K562 (cell line): Measurements from ENCODE around the gene SLC5A10. TPM values are rescaled to one million over a fixed set of nuclear protein-coding genes. Genes with fewer than 3 reads are reported as not detected.

Source experiments
- ATAC-seq: fragments of 200-7000 bp; cut with Tn5 transposase; 3 replicates; pipeline ENCODE4 v1.9.1; 2020; ENCODE audit warnings: moderate library complexity
- BruUV-seq: library from RNA; stranded (reverse); fragments of 400-500 nt; replicated peaks from 2 replicates; lab custom pipeline; 2021; lab: Mats Ljungman, UMichigan
- CTCF ChIA-PET: fragments of 300-600 bp; formaldehyde crosslinking; extraction: SDS; loops from one replicate; lab custom pipeline; 2021; ENCODE audit warnings: low intra/inter-chr PET ratio; lab: Yijun Ruan, JAX
- POLR2A ChIA-PET: fragments of 300-600, 350-650 bp; sonication (Branson Sonifier 250); formaldehyde crosslinking; extraction: SDS; loops from one replicate; lab custom pipeline; 2021; ENCODE audit warnings: antibody characterized with exemption, inconsistent platforms; lab: Yijun Ruan, JAX
- DNase-seq, 4 experiments: peaks; one replicate each; pipeline versions ENCODE4 v3.0.0 to v3.0.0-alpha.2; 2011 to 2018; ENCODE audit warnings: low spot score in 3 of 4, mixed read lengths in 3 of 4; ENCODE audit errors: extremely low read depth in 1 of 4
- FAIRE-seq: peaks from 2 replicates; lab custom pipeline; 2011; peaks lifted over from hg19 to GRCh38; lab: Jason Lieb, UNC
- H2AFZ ChIP-seq: 2 replicates; pipeline ENCODE4 v1.6.0; 2011; ENCODE audit warnings: low read depth, low read length, control low read depth, inconsistent platforms
- H3K27ac ChIP-seq: fragments of 200-600 bp; 3 replicates; pipeline ENCODE4 v1.8.0; 2011; ENCODE audit warnings: low read depth, mild to moderate bottlenecking, control low read depth, inconsistent platforms, low read length, moderate library complexity, mixed read lengths; ENCODE audit errors: extremely low read depth
- H3K27me3 ChIP-seq, 2 experiments: fragments of 300-600 bp in 1 of 2; 2 replicates in 1 of 2; 3 replicates in 1 of 2; pipeline versions ENCODE4 v1.6.0 to v1.8.0; 2011; ENCODE audit warnings: inconsistent platforms in 2 of 2, low read length in 2 of 2, mild to moderate bottlenecking in 1 of 2, mixed read lengths in 1 of 2, moderate library complexity in 1 of 2; ENCODE audit not compliant: control insufficient read depth in 2 of 2, insufficient read depth in 2 of 2
- H3K36me3 ChIP-seq: fragments of 300-600 bp; 3 replicates; pipeline ENCODE4 v1.8.0; 2011; ENCODE audit warnings: mild to moderate bottlenecking, low read length, inconsistent platforms; ENCODE audit not compliant: control insufficient read depth, insufficient read depth
- H3K4me1 ChIP-seq, 2 experiments: fragments of 200-600 bp in 1 of 2; replicated peaks in 1 of 2; 2 replicates in 1 of 2; 3 replicates in 1 of 2; pipeline versions ENCODE4 v1.5.1 to v1.8.0; 2011; ENCODE audit warnings: inconsistent platforms in 2 of 2, low read length in 2 of 2, mild to moderate bottlenecking in 1 of 2, mixed read lengths in 1 of 2, moderate library complexity in 1 of 2; ENCODE audit not compliant: control insufficient read depth in 2 of 2, insufficient read depth in 2 of 2
- H3K4me2 ChIP-seq: 2 replicates; pipeline ENCODE4 v1.6.1; 2011; ENCODE audit warnings: low read length, control low read depth, inconsistent platforms, mixed read lengths; ENCODE audit not compliant: insufficient read depth
- H3K4me3 ChIP-seq: fragments of 200-600 bp; sonication (generic), shearing (Covaris generic); 2 replicates; pipeline ENCODE4 v1.5.1; 2016; ENCODE audit warnings: control low read depth, inconsistent platforms
- H3K79me2 ChIP-seq: fragments of 200-600 bp; 3 replicates; pipeline ENCODE4 v1.8.0; 2011; ENCODE audit warnings: low read length, inconsistent platforms; ENCODE audit not compliant: control insufficient read depth, insufficient read depth
- H3K9ac ChIP-seq, 2 experiments: 2 replicates each; pipeline versions ENCODE4 v1.6.0 to v1.6.1; 2011; ENCODE audit warnings: low read depth in 2 of 2, low read length in 2 of 2, control low read depth in 1 of 2, inconsistent platforms in 1 of 2, mild to moderate bottlenecking in 1 of 2, mixed read lengths in 1 of 2; ENCODE audit not compliant: insufficient read depth in 1 of 2
- H3K9me1 ChIP-seq: one replicate; pipeline ENCODE4 v1.6.0; 2011; ENCODE audit warnings: inconsistent platforms, mild to moderate bottlenecking, low read length, moderate library complexity; ENCODE audit not compliant: control insufficient read depth, insufficient read depth
- H3K9me3 ChIP-seq: replicated peaks from 2 replicates; pipeline ENCODE4 v1.5.1; 2011; ENCODE audit warnings: low read depth, low read length, inconsistent platforms; ENCODE audit not compliant: control insufficient read depth, insufficient read depth
- H4K20me1 ChIP-seq: replicated peaks from 2 replicates; pipeline ENCODE4 v1.6.1; 2011; ENCODE audit warnings: low read length, inconsistent platforms, mixed read lengths; ENCODE audit not compliant: control insufficient read depth, insufficient read depth
- CBX3 ChIP-seq, 2 experiments: IDR thresholded peaks; 1 replicate in 1 of 2; 2 replicates in 1 of 2; pipeline ENCODE4 v1.6.1; 2012; ENCODE audit warnings: inconsistent platforms in 2 of 2, low read length in 2 of 2, borderline replicate concordance in 1 of 2, control low read depth in 1 of 2
- CHD1 ChIP-seq: fragments of 200-600 bp; sonication (generic); IDR thresholded peaks from one replicate; pipeline ENCODE4 v1.6.1; 2012; ENCODE audit warnings: mild to moderate bottlenecking, moderate library complexity, low read length, inconsistent platforms
- DIDO1 ChIP-seq: fragments of 450-650 bp; IDR thresholded peaks from 2 replicates; pipeline ENCODE4 v1.6.1; 2016; ENCODE audit warnings: low read depth, missing biosample characterization, missing genetic modification characterization
- FIP1L1 ChIP-seq: fragments of 200-400 bp; formaldehyde crosslinking; IDR thresholded peaks from 2 replicates; pipeline ENCODE4 v1.6.1; 2018; ENCODE audit warnings: mild to moderate bottlenecking, low read depth, low read length; ENCODE audit not compliant: poor library complexity, severe bottlenecking
- MEIS2 ChIP-seq: fragments of 450-650 bp; IDR thresholded peaks from 2 replicates; pipeline ENCODE4 v1.6.1; 2014; ENCODE audit warnings: mild to moderate bottlenecking; ENCODE audit not compliant: partially characterized antibody
- NR1H2 ChIP-seq: sonication (generic); formaldehyde crosslinking; IDR thresholded peaks from 2 replicates; pipeline ENCODE4 v1.4.0; 2020; ENCODE audit warnings: mild to moderate bottlenecking, missing genetic modification reagents
- NR4A1 ChIP-seq, 2 experiments: fragments of 250-450 bp in 1 of 2; fragments of 450-650 bp in 1 of 2; sonication (Bioruptor Pico) in 1 of 2; IDR thresholded peaks; 2 replicates each; pipeline versions ENCODE4 v1.4.0 to v1.6.1; 2016 to 2020; ENCODE audit warnings: mild to moderate bottlenecking in 2 of 2, missing compliant biosample characterization in 1 of 2, missing genetic modification characterization in 1 of 2, moderate library complexity in 1 of 2
- SAP30 ChIP-seq: fragments of 200-600 bp; sonication (generic); IDR thresholded peaks from 2 replicates; pipeline ENCODE4 v1.6.1; 2012; ENCODE audit warnings: borderline replicate concordance, low read depth, mild to moderate bottlenecking, moderate library complexity, low read length, control low read depth, inconsistent platforms; ENCODE audit not compliant: insufficient read depth, poor library complexity, severe bottlenecking
- SMARCC2 ChIP-seq: fragments of 450-650 bp; IDR thresholded peaks from 2 replicates; pipeline ENCODE4 v1.6.1; 2017; ENCODE audit warnings: antibody characterized with exemption, moderate library complexity, mild to moderate bottlenecking, low read depth
- SRSF9 ChIP-seq: fragments of 200-400 bp; formaldehyde crosslinking; IDR thresholded peaks from 2 replicates; pipeline ENCODE4 v1.6.1; 2017; ENCODE audit warnings: low read depth, low read length, borderline replicate concordance
- XRCC4 ChIP-seq: IDR thresholded peaks from one replicate; pipeline ENCODE4 v1.6.1; 2011; ENCODE audit not compliant: insufficient read depth, insufficient read length; ENCODE audit errors: extremely low read depth
- ZNF507 ChIP-seq: conservative IDR thresholded peaks from 2 replicates; pipeline ENCODE4 v1.6.1; 2017; ENCODE audit warnings: missing genetic modification characterization, missing compliant biosample characterization
- ZNF584 ChIP-seq: fragments of 200-800 bp; sonication (Bioruptor generic); IDR thresholded peaks from 2 replicates; pipeline ENCODE4 v1.6.1; 2016; ENCODE audit warnings: low read depth, mild to moderate bottlenecking, missing genetic modification characterization, missing compliant biosample characterization
- WGBS: fragments of 100-300 bp; shearing (Covaris generic); methylation state at CpG from one replicate; pipeline ENCODE4 v1.1.6; 2016; ENCODE audit warnings: low coverage, mixed read lengths; ENCODE audit not compliant: insufficient coverage; ENCODE audit errors: missing lambda C conversion rate; 5-methylcytosine and 5-hydroxymethylcytosine counted together
- in situ Hi-C: fragments of 300-500 bp; cut with MboI; formaldehyde crosslinking; loops from 4 replicates; pipeline ENCODE4 v1.15.0; 2018; ENCODE audit warnings: inconsistent platforms, mixed read lengths
- intact Hi-C: fragments of 100-400 bp; cut with micrococcal nuclease; formaldehyde crosslinking; loops from 2 replicates; pipeline ENCODE4 v1.14.2; 2022
- polyA plus RNA-seq, 8 experiments: library from polyadenylated mRNA; depleted of rRNA in 4 of 8; stranded (reverse) in 5 of 8; unstranded in 3 of 8; fragments of >200 nt; fragmentation: Nextera tagmentation in 2 of 8; fragmentation: Illumina TruSeq in 1 of 8; extraction: Ambion mirVana in 2 of 8; extraction: Trizol in 1 of 8; gene quantifications; 2 replicates each; pipeline versions ENCODE4 v1.2.1 to v1.2.3, GENCODE V29; 2011 to 2014; ENCODE audit warnings: inconsistent platforms in 1 of 8, missing spikeins in 1 of 8
- total RNA-seq, 7 experiments: library from RNA; depleted of rRNA in 6 of 7; stranded (reverse); fragments of >200 nt in 6 of 7; fragmentation: Illumina TruSeq in 2 of 7; extraction: Trizol in 2 of 7; gene quantifications; 2 replicates each; pipeline versions ENCODE4 v1.2.1 to v1.2.3, GENCODE V29; 2011 to 2021; ENCODE audit warnings: low replicate concordance in 1 of 7
- TF ChIP-seq, protein P1 (sequence below), 3 experiments: fragments of 200-800 bp in 1 of 3; fragments of 250-450 bp in 1 of 3; fragments of 450-650 bp in 1 of 3; sonication (Bioruptor Pico) in 1 of 3; sonication (Bioruptor generic) in 1 of 3; formaldehyde crosslinking in 1 of 3; IDR thresholded peaks; 2 replicates each; pipeline versions ENCODE4 v1.6.1 to v1.8.0; 2016 to 2022; ENCODE audit warnings: mild to moderate bottlenecking in 2 of 3, missing genetic modification characterization in 2 of 3, missing compliant biosample characterization in 1 of 3, moderate library complexity in 1 of 3
- TF ChIP-seq, protein P2 (sequence below): fragments of 450-650 bp; conservative IDR thresholded peaks from 2 replicates; pipeline ENCODE4 v1.6.1; 2016; ENCODE audit warnings: missing genetic modification characterization, low read depth, mild to moderate bottlenecking, missing compliant biosample characterization, moderate library complexity
- TF ChIP-seq, protein P3 (sequence below), 2 experiments: fragments of 450-650 bp in 1 of 2; sonication (generic) in 1 of 2; formaldehyde crosslinking; conservative IDR thresholded peaks; 2 replicates each; pipeline versions ENCODE4 v1.4.0 to v1.8.1; 2020 to 2022; ENCODE audit warnings: mild to moderate bottlenecking in 1 of 2, missing genetic modification reagents in 1 of 2

The SLC5A10 gene
- total and polyA plus RNA-seq, 9 of the 15 experiments (the other 6 are each of a cell fraction or from before 2014, with no cell fraction given): 0.03 to 0.09 (median 0.03) TPM; not detected in 5

DNA sequence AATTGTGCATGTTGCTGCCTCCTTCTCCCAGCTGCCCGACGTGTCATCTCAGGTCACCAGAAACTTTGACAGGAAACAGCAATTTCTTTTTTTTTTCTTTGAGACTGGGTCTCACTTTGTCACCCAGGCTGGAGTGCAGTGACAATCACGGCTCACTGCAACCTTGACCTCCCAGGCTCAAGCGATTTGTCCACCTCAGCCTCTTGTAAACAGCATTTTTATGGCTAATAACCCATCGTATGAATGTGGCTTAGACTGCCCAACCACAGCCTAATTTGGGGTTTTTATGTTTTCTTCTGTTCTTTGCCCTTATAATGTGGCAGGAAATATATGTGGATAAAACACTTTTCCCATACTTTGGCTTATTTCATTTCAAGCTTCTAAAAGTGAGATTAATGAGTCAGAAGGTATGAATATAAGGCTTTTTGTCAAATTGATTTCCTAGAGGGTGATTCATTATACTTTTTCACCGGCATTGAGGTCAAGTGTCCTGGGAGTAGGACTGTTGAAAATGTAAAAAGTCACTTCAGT is 31.0 kb upstream of the SLC5A10 start:
- Histone ChIP-seq H3K4me1 (peaks cover 16 to 31% of the 10 kb centered on the region in 2 experiments; a peak in 4 of 5 replicates), H2AFZ (no peak overlapping the region), H3K27ac (no peak overlapping the region), H3K9ac (no peak overlapping the region), H3K9me1 (no peaks in the 10 kb centered on the region), H4K20me1 (no peaks in the 10 kb centered on the region), H3K79me2 (peaks cover 9% of the 10 kb centered on the region; the same call in 2 of the 3 replicates), H3K9me3 (no peaks in the 10 kb centered on the region), H3K4me2 (no peak overlapping the region), H3K27me3 (no peaks in the 10 kb centered on the region), H3K36me3 (peaks cover 20% of the 10 kb centered on the region), H3K4me3 (no peak overlapping the region)
- no peak for TF ChIP-seq SAP30
- no peak for TF ChIP-seq MEIS2
- TF ChIP-seq SRSF9: no peak
- TF ChIP-seq, protein P1, sequence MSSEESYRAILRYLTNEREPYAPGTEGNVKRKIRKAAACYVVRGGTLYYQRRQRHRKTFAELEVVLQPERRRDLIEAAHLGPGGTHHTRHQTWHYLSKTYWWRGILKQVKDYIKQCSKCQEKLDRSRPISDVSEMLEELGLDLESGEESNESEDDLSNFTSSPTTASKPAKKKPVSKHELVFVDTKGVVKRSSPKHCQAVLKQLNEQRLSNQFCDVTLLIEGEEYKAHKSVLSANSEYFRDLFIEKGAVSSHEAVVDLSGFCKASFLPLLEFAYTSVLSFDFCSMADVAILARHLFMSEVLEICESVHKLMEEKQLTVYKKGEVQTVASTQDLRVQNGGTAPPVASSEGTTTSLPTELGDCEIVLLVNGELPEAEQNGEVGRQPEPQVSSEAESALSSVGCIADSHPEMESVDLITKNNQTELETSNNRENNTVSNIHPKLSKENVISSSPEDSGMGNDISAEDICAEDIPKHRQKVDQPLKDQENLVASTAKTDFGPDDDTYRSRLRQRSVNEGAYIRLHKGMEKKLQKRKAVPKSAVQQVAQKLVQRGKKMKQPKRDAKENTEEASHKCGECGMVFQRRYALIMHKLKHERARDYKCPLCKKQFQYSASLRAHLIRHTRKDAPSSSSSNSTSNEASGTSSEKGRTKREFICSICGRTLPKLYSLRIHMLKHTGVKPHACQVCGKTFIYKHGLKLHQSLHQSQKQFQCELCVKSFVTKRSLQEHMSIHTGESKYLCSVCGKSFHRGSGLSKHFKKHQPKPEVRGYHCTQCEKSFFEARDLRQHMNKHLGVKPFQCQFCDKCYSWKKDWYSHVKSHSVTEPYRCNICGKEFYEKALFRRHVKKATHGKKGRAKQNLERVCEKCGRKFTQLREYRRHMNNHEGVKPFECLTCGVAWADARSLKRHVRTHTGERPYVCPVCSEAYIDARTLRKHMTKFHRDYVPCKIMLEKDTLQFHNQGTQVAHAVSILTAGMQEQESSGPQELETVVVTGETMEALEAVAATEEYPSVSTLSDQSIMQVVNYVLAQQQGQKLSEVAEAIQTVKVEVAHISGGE (CRISPR knock-in tag; IDR thresholded peaks at IDR 0.05): no peak
- no peak for TF ChIP-seq CBX3 (IDR thresholded peaks at IDR 0.05; ENCODE audit: borderline replicate concordance in 1 of 2, low read length in 2 of 2)
- TF ChIP-seq XRCC4: no peak
- TF ChIP-seq ZNF584 (CRISPR knock-in tag): no peak
- no peak for TF ChIP-seq NR1H2 (CRISPR knock-in tag)
- no peak for TF ChIP-seq CHD1
- TF ChIP-seq, protein P2, sequence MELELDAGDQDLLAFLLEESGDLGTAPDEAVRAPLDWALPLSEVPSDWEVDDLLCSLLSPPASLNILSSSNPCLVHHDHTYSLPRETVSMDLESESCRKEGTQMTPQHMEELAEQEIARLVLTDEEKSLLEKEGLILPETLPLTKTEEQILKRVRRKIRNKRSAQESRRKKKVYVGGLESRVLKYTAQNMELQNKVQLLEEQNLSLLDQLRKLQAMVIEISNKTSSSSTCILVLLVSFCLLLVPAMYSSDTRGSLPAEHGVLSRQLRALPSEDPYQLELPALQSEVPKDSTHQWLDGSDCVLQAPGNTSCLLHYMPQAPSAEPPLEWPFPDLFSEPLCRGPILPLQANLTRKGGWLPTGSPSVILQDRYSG (tag): no peak
- TF ChIP-seq SMARCC2: no peak
- TF ChIP-seq FIP1L1: no peak
- TF ChIP-seq ZNF507: no peak
- no peak for TF ChIP-seq DIDO1 (tag)
- TF ChIP-seq NR4A1 (CRISPR knock-in tag; IDR thresholded peaks at IDR 0.05): no peak
- no peak for TF ChIP-seq NR4A1 (tag; IDR thresholded peaks at IDR 0.05)
- TF ChIP-seq, protein P3, sequence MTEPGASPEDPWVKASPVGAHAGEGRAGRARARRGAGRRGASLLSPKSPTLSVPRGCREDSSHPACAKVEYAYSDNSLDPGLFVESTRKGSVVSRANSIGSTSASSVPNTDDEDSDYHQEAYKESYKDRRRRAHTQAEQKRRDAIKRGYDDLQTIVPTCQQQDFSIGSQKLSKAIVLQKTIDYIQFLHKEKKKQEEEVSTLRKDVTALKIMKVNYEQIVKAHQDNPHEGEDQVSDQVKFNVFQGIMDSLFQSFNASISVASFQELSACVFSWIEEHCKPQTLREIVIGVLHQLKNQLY (CRISPR knock-in tag; conservative IDR thresholded peaks at IDR 0.05): no peak
- DNase-seq (no peak), FAIRE-seq (no peak), ATAC-seq (no peak)
- intact Hi-C loops: no loop called here
- BruUV-seq: no TSS peak
- CTCF ChIA-PET: no interaction called here
- in situ Hi-C loops: no loop called here
- POLR2A ChIA-PET: interaction anchor here (0.7 kb wide), 1 partner anchor 12 kb away, joined by 4 read pairs; no protein-coding TSS in a partner anchor
- WGBS: 17% methylated on average over 4 of the region's 6 CpGs
